Esophagus (tissue), 2 donors: ENCODE results near the gene LYZL6. TPM values are rescaled to one million over a fixed set of nuclear protein-coding genes. Genes with fewer than 3 reads are reported as not detected.

ENCODE experiments used
- H3K27ac ChIP-seq, 2 donors: one replicate each; pipeline ENCODE4 v1.5.1; 2013; ENCODE audit warnings: low read depth in 2 of 2, mild to moderate bottlenecking in 2 of 2, inconsistent platforms in 1 of 2, low read length in 1 of 2, moderate library complexity in 1 of 2
- H3K27me3 ChIP-seq, 2 donors: one replicate each; pipeline ENCODE4 v1.6.1; 2013; ENCODE audit warnings: low read length in 2 of 2, control low read depth in 1 of 2, mild to moderate bottlenecking in 1 of 2; ENCODE audit not compliant: insufficient read depth in 2 of 2, control insufficient read depth in 1 of 2
- H3K36me3 ChIP-seq, 2 donors: one replicate each; pipeline ENCODE4 v1.6.1; 2013; ENCODE audit warnings: low read length in 1 of 2; ENCODE audit not compliant: control insufficient read depth in 2 of 2, insufficient read depth in 2 of 2
- H3K4me1 ChIP-seq, 2 donors: one replicate each; pipeline ENCODE4 v1.6.1; 2013; ENCODE audit warnings: low read length in 1 of 2; ENCODE audit not compliant: control insufficient read depth in 2 of 2, insufficient read depth in 2 of 2
- H3K4me3 ChIP-seq, 2 donors: one replicate each; pipeline ENCODE4 v1.5.1; 2013; ENCODE audit warnings: low read length in 2 of 2, mild to moderate bottlenecking in 2 of 2, low read depth in 1 of 2, moderate library complexity in 1 of 2
- H3K9me3 ChIP-seq, 2 donors: one replicate each; pipeline ENCODE4 v1.6.1; 2013; ENCODE audit warnings: mild to moderate bottlenecking in 2 of 2, low read depth in 1 of 2, low read length in 1 of 2, moderate library complexity in 1 of 2; ENCODE audit not compliant: control insufficient read depth in 2 of 2, insufficient read depth in 1 of 2
- WGBS, 2 donors: extraction: QIAGEN DNeasy Blood & Tissue Kit; methylation state at CpG; one replicate each; pipeline ENCODE4 v1.1.7; 2013; 5-methylcytosine and 5-hydroxymethylcytosine counted together
- polyA plus RNA-seq, 2 donors: library from polyadenylated mRNA; stranded (reverse); fragments of 200-250 nt; gene quantifications; one replicate each; pipeline ENCODE4 v1.2.3, GENCODE V29; 2013
- donor health status: healthy with polysubstance abuse.
- donor health status: Bipolar disorder and iron deficiency.

Gene LYZL6
- polyA plus RNA-seq, 2 donors = not detected

GRCh38 chr17:35912942-35913341 lies 30.6 kb downstream of the LYZL6 start:
- Histone ChIP-seq H3K36me3 (no peaks in the 10 kb centered on the region), H3K9me3 (no peaks in the 10 kb centered on the region), H3K4me3 (no peak overlapping the region), H3K27me3 (no peaks in the 10 kb centered on the region), H3K27ac (no peak overlapping the region), H3K4me1 (no peaks in the 10 kb centered on the region)
- 71 to 82% methylated on average over 2 of the region's 2 CpGs for WGBS, 2 donors

- Histone ChIP-seq H3K27ac (no peak overlapping the region), H3K36me3 (no peaks in the 10 kb centered on the region), H3K4me3 (no peak overlapping the region), H3K4me1 (no peaks in the 10 kb centered on the region), H3K27me3 (no peaks in the 10 kb centered on the region), H3K9me3 (no peaks in the 10 kb centered on the region)
- 97% methylated on average over 3 of the region's 3 CpGs for WGBS, 2 donors
Measured at GRCh38 chr17:35912339-35912912, 31.1 kb downstream of the LYZL6 start.

- Histone ChIP-seq H3K4me3 (no peak overlapping the region), H3K27ac (no peak overlapping the region), H3K4me1 (no peaks in the 10 kb centered on the region), H3K27me3 (no peaks in the 10 kb centered on the region), H3K36me3 (no peaks in the 10 kb centered on the region), H3K9me3 (no peaks in the 10 kb centered on the region)
- WGBS, 2 donors = 82 to 87% methylated on average over 3 of the region's 3 CpGs
Measured at GRCh38 chr17:35909408-35909807, 34.1 kb downstream of the LYZL6 start.

- Histone ChIP-seq H3K4me3 (no peak overlapping the region), H3K9me3 (no peaks in the 10 kb centered on the region), H3K27ac (no peak overlapping the region), H3K27me3 (no peaks in the 10 kb centered on the region), H3K4me1 (no peaks in the 10 kb centered on the region), H3K36me3 (no peaks in the 10 kb centered on the region)
- WGBS, 2 donors = 77 to 82% methylated on average over 5 of the region's 5 CpGs
Measured at GRCh38 chr17:35907691-35908090, 35.8 kb downstream of the LYZL6 start.

GRCh38 chr17:35906926-35907637 lies 36.4 kb downstream of the LYZL6 start:
- no peak overlapping the region for H3K4me3 ChIP-seq
- H3K9me3 ChIP-seq = no peaks in the 10 kb centered on the region
- no peaks in the 10 kb centered on the region for H3K36me3 ChIP-seq
- no peaks in the 10 kb centered on the region for H3K4me1 ChIP-seq
- WGBS, 2 donors = 66 to 78% methylated on average over 3 of the region's 3 CpGs
- no peak overlapping the region for H3K27ac ChIP-seq
- no peaks in the 10 kb centered on the region for H3K27me3 ChIP-seq

- 90 to 91% methylated on average over 5 of the region's 5 CpGs for WGBS, 2 donors
- no peaks in the 10 kb centered on the region for H3K36me3 ChIP-seq
- H3K4me3 ChIP-seq = no peak overlapping the region
- no peak overlapping the region for H3K27ac ChIP-seq
- no peaks in the 10 kb centered on the region for H3K27me3 ChIP-seq
- H3K9me3 ChIP-seq = no peaks in the 10 kb centered on the region
- no peaks in the 10 kb centered on the region for H3K4me1 ChIP-seq
Measured at GRCh38 chr17:35906191-35906925, 37.2 kb downstream of the LYZL6 start.

- no peaks in the 10 kb centered on the region for H3K36me3 ChIP-seq
- H3K9me3 ChIP-seq = no peaks in the 10 kb centered on the region
- no peak overlapping the region for H3K4me3 ChIP-seq
- H3K4me1 ChIP-seq = peaks cover 0 to 6% of the 10 kb centered on the region in 2 donors
- 88 to 93% methylated on average over 5 of the region's 5 CpGs for WGBS, 2 donors
- H3K27me3 ChIP-seq = no peaks in the 10 kb centered on the region
- H3K27ac ChIP-seq = no peak overlapping the region
Measured at GRCh38 chr17:35903451-35903850, 40.1 kb downstream of the LYZL6 start.

GRCh38 chr17:35901631-35902175 lies 41.8 kb downstream of the LYZL6 start:
- 86 to 93% methylated on average over 9 of the region's 9 CpGs for WGBS, 2 donors
- Histone ChIP-seq H3K27me3 (no peaks in the 10 kb centered on the region), H3K4me3 (no peak overlapping the region), H3K4me1 (peaks cover 0 to 6% of the 10 kb centered on the region in 2 donors), H3K27ac (no peak overlapping the region), H3K36me3 (no peaks in the 10 kb centered on the region), H3K9me3 (no peaks in the 10 kb centered on the region)

GRCh38 chr17:35900708-35901480 lies 42.6 kb downstream of the LYZL6 start:
- 32 to 52% methylated on average over 11 of the region's 11 CpGs for WGBS, 2 donors
- H3K36me3 ChIP-seq = no peaks in the 10 kb centered on the region
- H3K27ac ChIP-seq = peak overlapping the region in 1 of 2 donors; percentile 44
- H3K4me3 ChIP-seq = no peak overlapping the region
- H3K9me3 ChIP-seq = no peaks in the 10 kb centered on the region
- peaks cover 0 to 8% of the 10 kb centered on the region in 2 donors for H3K4me1 ChIP-seq
- no peaks in the 10 kb centered on the region for H3K27me3 ChIP-seq
